Panc1 (cell line): ENCODE measurements around the gene CASP14. TPM values are rescaled to one million over a fixed set of nuclear protein-coding genes. Genes with fewer than 3 reads are reported as not detected.

Experiments
- ATAC-seq: fragments of 200-7000 bp; cut with Tn5 transposase; 2 replicates; pipeline ENCODE4 v1.9.1; 2020; ENCODE audit warnings: mild to moderate bottlenecking, moderate library complexity
- BruUV-seq: library from RNA; stranded (reverse); fragments of 400-500 nt; replicated peaks from 2 replicates; lab custom pipeline; 2021; lab: Mats Ljungman, UMichigan
- CTCF ChIA-PET: fragments of 300-600 bp; sonication (Branson Sonifier 250); formaldehyde crosslinking; loops from one replicate; lab custom pipeline; 2022; ENCODE audit warnings: antibody characterized with exemption; lab: Charles Lee
- POLR2A ChIA-PET: fragments of 300-600 bp; sonication (Branson Sonifier 250); formaldehyde crosslinking; loops from one replicate; lab custom pipeline; 2022; ENCODE audit warnings: antibody characterized with exemption; lab: Charles Lee
- DNase-seq: peaks from one replicate; pipeline ENCODE4 v3.0.0-alpha.2; 2010; ENCODE audit warnings: low read depth, low spot score
- H3K27ac ChIP-seq: 2 replicates; pipeline ENCODE4 v1.5.1; 2011; ENCODE audit warnings: mild to moderate bottlenecking, low read length, inconsistent platforms
- H3K27me3 ChIP-seq: fragments of 200-500 bp; sonication (Bioruptor generic); 2 replicates; pipeline ENCODE4 v1.6.0; 2014; ENCODE audit warnings: low read length, inconsistent platforms; ENCODE audit not compliant: control insufficient read depth, insufficient read depth
- H3K36me3 ChIP-seq: fragments of 200-500 bp; sonication (Bioruptor generic); 2 replicates; pipeline ENCODE4 v1.5.1; 2014; ENCODE audit warnings: inconsistent platforms, mild to moderate bottlenecking, low read length, moderate library complexity; ENCODE audit not compliant: control insufficient read depth, insufficient read depth
- H3K4me1 ChIP-seq: 2 replicates; pipeline ENCODE4 v1.5.1; 2011; ENCODE audit warnings: inconsistent platforms, mild to moderate bottlenecking, low read length, moderate library complexity; ENCODE audit not compliant: control insufficient read depth, insufficient read depth
- H3K4me3 ChIP-seq, 2 experiments: 2 replicates each; pipeline ENCODE4 v1.5.1; 2011 to 2012; ENCODE audit warnings: low read depth in 2 of 2, low read length in 2 of 2, mild to moderate bottlenecking in 2 of 2, inconsistent platforms in 1 of 2, moderate library complexity in 1 of 2
- H3K9me3 ChIP-seq: fragments of 200-500 bp; sonication (Bioruptor generic); 2 replicates; pipeline ENCODE4 v1.5.1; 2014; ENCODE audit warnings: low read depth, mild to moderate bottlenecking, inconsistent platforms, low read length, moderate library complexity; ENCODE audit not compliant: control insufficient read depth, insufficient read depth
- CTCF ChIP-seq: fragments of 450-650 bp; IDR thresholded peaks from 2 replicates; pipeline ENCODE4 v1.5.1; 2017; ENCODE audit warnings: mild to moderate bottlenecking
- POLR2AphosphoS5 ChIP-seq: IDR thresholded peaks from 2 replicates; pipeline ENCODE4 v1.6.1; 2012; ENCODE audit warnings: mild to moderate bottlenecking, low read depth, low read length, moderate library complexity
- SIN3A ChIP-seq: IDR thresholded peaks from 2 replicates; pipeline ENCODE4 v1.6.1; 2012; ENCODE audit warnings: low read depth, mild to moderate bottlenecking, low read length, moderate library complexity, borderline replicate concordance; ENCODE audit not compliant: insufficient read depth
- TCF7L2 ChIP-seq: IDR thresholded peaks from 2 replicates; pipeline ENCODE4 v1.6.1; 2011; ENCODE audit warnings: mild to moderate bottlenecking, low read depth, low read length, inconsistent platforms
- in situ Hi-C: cut with HindIII; loops from 2 replicates; pipeline ENCODE4 v1.10.0; 2016; ENCODE audit warnings: low sequenced_read_pairs, low pct_unique_long_range_greater_than_20kb
- intact Hi-C: fragments of 100-400 bp; cut with micrococcal nuclease; formaldehyde crosslinking; loops from one replicate; pipeline ENCODE4 v1.10.0; 2022; ENCODE audit not compliant: unreplicated experiment
- total RNA-seq: library from RNA; stranded (reverse); gene quantifications from one replicate; pipeline ENCODE4 v1.2.1, GENCODE V29; 2021; ENCODE audit not compliant: unreplicated experiment
- TF ChIP-seq, protein P1 (sequence below), 2 experiments: IDR thresholded peaks; 2 replicates each; pipeline ENCODE4 v1.6.1; 2011 to 2012; ENCODE audit warnings: low read depth in 2 of 2, control low read depth in 1 of 2, low read length in 1 of 2, mild to moderate bottlenecking in 1 of 2, moderate library complexity in 1 of 2; ENCODE audit not compliant: insufficient read depth in 1 of 2

The CASP14 gene
- total RNA-seq, 1 experiment from 2014 or later: not detected

DNA sequence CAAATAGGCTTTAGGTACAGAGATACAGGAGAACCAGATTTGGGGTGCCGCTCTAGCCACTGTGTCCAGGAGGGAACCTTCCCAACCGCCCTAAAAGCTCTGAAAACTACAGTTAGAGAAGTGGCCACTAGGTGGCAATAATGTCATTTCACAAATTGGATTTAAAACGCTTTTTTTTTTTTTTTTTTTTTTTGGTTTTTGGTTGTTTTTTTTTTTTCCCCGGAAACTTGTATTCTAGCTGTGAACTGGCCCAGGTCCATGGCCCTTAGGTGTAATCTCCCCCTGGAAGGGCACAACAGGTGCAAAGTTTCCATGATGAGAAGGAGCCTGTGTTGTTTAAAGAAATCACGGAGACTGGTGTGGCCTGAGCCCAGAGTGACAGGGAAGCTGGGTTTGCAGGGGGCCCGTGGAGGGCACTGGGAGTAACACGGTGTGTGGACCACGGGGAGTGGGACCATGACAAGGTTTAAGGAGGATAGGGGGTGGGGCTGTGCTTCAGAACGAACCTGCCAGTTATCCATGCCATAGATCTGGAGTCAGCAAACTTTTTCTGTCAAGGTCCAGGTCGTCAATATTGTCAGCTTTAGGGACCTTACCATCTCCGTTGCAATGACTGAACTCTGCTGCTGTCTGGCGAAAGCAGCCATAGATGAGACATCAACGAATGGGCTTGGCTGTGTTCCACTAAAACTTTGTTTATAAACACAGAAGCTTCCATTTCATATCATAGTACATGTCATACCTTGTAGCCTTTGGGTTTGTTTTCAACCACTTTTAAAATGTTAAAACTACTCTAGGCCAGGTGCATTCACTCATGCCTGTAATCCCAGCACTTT, 42.9 kb downstream of the CASP14 start:
- BruUV-seq: no TSS peak
- in situ Hi-C loops (no loop called here), intact Hi-C loops (loop anchor here (1.0 kb wide), 1 partner anchor 58 kb away; no protein-coding TSS in a partner anchor)
- H3K9me3 ChIP-seq: no peaks in the 10 kb centered on the region
- peak overlapping the region in 1 of 2 experiments; percentile 31; a peak in 2 of 4 replicates for H3K4me3 ChIP-seq
- H3K36me3 ChIP-seq: no peaks in the 10 kb centered on the region
- no peaks in the 10 kb centered on the region for H3K4me1 ChIP-seq
- DNase-seq (no peak), ATAC-seq (peak; percentile 79)
- ChIA-PET POLR2A (no interaction called here), CTCF (interaction anchor here (0.5 to 1.7 kb wide), 25 partner anchors 9 to 656 kb away, joined by 3 to 24 read pairs (median 6); no protein-coding TSS in a partner anchor)
- H3K27me3 ChIP-seq: no peaks in the 10 kb centered on the region
- TF ChIP-seq SIN3A: no peak
- TF ChIP-seq CTCF: peak; percentile 67
- no peak overlapping the region for H3K27ac ChIP-seq

- TF ChIP-seq TCF7L2 (no peak), SIN3A (no peak), POLR2AphosphoS5 (no peak), CTCF (no peak)
- TF ChIP-seq, protein P1, sequence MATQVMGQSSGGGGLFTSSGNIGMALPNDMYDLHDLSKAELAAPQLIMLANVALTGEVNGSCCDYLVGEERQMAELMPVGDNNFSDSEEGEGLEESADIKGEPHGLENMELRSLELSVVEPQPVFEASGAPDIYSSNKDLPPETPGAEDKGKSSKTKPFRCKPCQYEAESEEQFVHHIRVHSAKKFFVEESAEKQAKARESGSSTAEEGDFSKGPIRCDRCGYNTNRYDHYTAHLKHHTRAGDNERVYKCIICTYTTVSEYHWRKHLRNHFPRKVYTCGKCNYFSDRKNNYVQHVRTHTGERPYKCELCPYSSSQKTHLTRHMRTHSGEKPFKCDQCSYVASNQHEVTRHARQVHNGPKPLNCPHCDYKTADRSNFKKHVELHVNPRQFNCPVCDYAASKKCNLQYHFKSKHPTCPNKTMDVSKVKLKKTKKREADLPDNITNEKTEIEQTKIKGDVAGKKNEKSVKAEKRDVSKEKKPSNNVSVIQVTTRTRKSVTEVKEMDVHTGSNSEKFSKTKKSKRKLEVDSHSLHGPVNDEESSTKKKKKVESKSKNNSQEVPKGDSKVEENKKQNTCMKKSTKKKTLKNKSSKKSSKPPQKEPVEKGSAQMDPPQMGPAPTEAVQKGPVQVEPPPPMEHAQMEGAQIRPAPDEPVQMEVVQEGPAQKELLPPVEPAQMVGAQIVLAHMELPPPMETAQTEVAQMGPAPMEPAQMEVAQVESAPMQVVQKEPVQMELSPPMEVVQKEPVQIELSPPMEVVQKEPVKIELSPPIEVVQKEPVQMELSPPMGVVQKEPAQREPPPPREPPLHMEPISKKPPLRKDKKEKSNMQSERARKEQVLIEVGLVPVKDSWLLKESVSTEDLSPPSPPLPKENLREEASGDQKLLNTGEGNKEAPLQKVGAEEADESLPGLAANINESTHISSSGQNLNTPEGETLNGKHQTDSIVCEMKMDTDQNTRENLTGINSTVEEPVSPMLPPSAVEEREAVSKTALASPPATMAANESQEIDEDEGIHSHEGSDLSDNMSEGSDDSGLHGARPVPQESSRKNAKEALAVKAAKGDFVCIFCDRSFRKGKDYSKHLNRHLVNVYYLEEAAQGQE (IDR thresholded peaks at IDR 0.05; ENCODE audit: insufficient read depth in 1 of 2, low read depth in 2 of 2, low read length in 1 of 2): no peak
- intact Hi-C loops (no loop called here), in situ Hi-C loops (no loop called here)
- no peaks in the 10 kb centered on the region for H3K4me1 ChIP-seq
- ChIA-PET POLR2A (no interaction called here), CTCF (interaction anchor here (1.1 kb wide), 2 partner anchors 13 to 57 kb away, joined by 3 read pairs; no protein-coding TSS in a partner anchor)
- no peak for ATAC-seq
- no TSS peak for BruUV-seq
- no peaks in the 10 kb centered on the region for H3K36me3 ChIP-seq
- no peaks in the 10 kb centered on the region for H3K27me3 ChIP-seq
- H3K4me3 ChIP-seq: no peak overlapping the region
- H3K9me3 ChIP-seq: no peaks in the 10 kb centered on the region
- no peak overlapping the region for H3K27ac ChIP-seq
- no peak for DNase-seq
Measured at GRCh38 chr19:15093001-15093400, 43.7 kb downstream of the CASP14 start.
